Adrenal gland (tissue), 12 donors: Measurements from ENCODE around the gene CCDC186. TPM values are rescaled to one million over a fixed set of nuclear protein-coding genes. Genes with fewer than 3 reads are reported as not detected.
A peak's percentile ranks its signal among the peaks of the same experiment; 100 is the strongest.

ENCODE experiments used
- DNase-seq, 7 donors: peaks; one replicate each; pipeline ENCODE4 v3.0.0-alpha.2; 2019 to 2020
- H3K27ac ChIP-seq, 5 donors: fragments of 200-600 bp; sonication (generic) in 4 of 5; 1 replicate in 3 of 5; 2 replicates in 2 of 5; pipeline versions ENCODE4 v1.5.1 to v1.8.0; 2016 to 2020; ENCODE audit warnings: mild to moderate bottlenecking in 1 of 5
- H3K27me3 ChIP-seq: fragments of 200-600 bp; 2 replicates; pipeline ENCODE4 v1.8.0; 2021
- H3K36me3 ChIP-seq, 2 donors: fragments of 200-600 bp; replicated peaks in 1 of 2; 1 replicate in 1 of 2; 2 replicates in 1 of 2; pipeline versions ENCODE4 v1.5.1 to v1.8.0; 2018 to 2022
- H3K4me1 ChIP-seq, 2 donors: fragments of 200-600 bp; replicated peaks in 1 of 2; 1 replicate in 1 of 2; 2 replicates in 1 of 2; pipeline versions ENCODE4 v1.5.1 to v1.8.0; 2018 to 2021
- H3K4me3 ChIP-seq, 4 donors: fragments of 200-600 bp; sonication (generic) in 3 of 4; one replicate each; pipeline ENCODE4 v1.5.1; 2016 to 2018
- H3K9me3 ChIP-seq, 3 donors: fragments of 200-600 bp; sonication (generic) in 1 of 3; replicated peaks in 1 of 3; 1 replicate in 2 of 3; 2 replicates in 1 of 3; pipeline versions ENCODE4 v1.5.1 to v1.8.0; 2016 to 2021
- CTCF ChIP-seq, 6 experiments: fragments of 450-650 bp in 4 of 6; fragments of 200-600 bp in 2 of 6; sonication (generic) in 1 of 6; IDR thresholded peaks; 1 replicate in 5 of 6; 2 replicates in 1 of 6; pipeline versions ENCODE4 v1.5.1 to v1.8.0; 2016 to 2021; ENCODE audit warnings: antibody characterized with exemption in 6 of 6, mild to moderate bottlenecking in 2 of 6, moderate library complexity in 1 of 6
- POLR2A ChIP-seq, 2 donors: fragments of 450-650 bp; IDR thresholded peaks; one replicate each; pipeline ENCODE4 v1.6.1; 2017; ENCODE audit warnings: antibody characterized with exemption in 2 of 2, mild to moderate bottlenecking in 2 of 2, moderate library complexity in 1 of 2
- WGBS, 4 donors: extraction: QIAGEN DNeasy Blood & Tissue Kit in 2 of 4; methylation state at CpG; one replicate each; pipeline versions ENCODE4 v1.1.5 to v1.1.7; 2013 to 2017; 5-methylcytosine and 5-hydroxymethylcytosine counted together
- intact Hi-C, 2 donors: fragments of 100-400 bp; cut with DNase I; formaldehyde crosslinking; loops; one replicate each; pipeline versions ENCODE4 v1.14.1 to v1.15.0; 2022 to 2023
- polyA plus RNA-seq, 3 donors: library from polyadenylated mRNA; stranded (reverse); fragments of 200-250 nt in 2 of 3; fragments of 350-450 nt in 1 of 3; fragmentation: Illumina TruSeq in 1 of 3; extraction: RNeasy Lipid Tissue Mini Kit (QIAGEN cat#74804) in 1 of 3; gene quantifications; one replicate each; pipeline ENCODE4 v1.2.3, GENCODE V29; 2013 to 2014
- total RNA-seq, 9 donors: library from RNA; depleted of rRNA in 4 of 9; stranded (reverse); fragments of >200 nt in 4 of 9; fragments of 120-200 nt in 1 of 9; fragmentation: NEBNext Ultra II Directional in 1 of 9; extraction: Animal tissue kit (Norgen Biotek cat#: 25700) in 1 of 9; gene quantifications; one replicate each; pipeline versions ENCODE4 v1.1.0 to v1.2.4, GENCODE V29; 2013 to 2023
- donor health status: healthy with polysubstance abuse.
- donor health status: Bipolar disorder and iron deficiency.
- donor health status: DM: yes; HTN: yes; CAD: no.
- donor health status: DM: no; HTN: no; CAD: no.
- donor health status: DM: no; HTN: no; CAD: no.
- donor health status: DM: yes; HTN: yes; CAD: no.

The CCDC186 gene
- total and polyA plus RNA-seq, 12 donors, result 1.9 to 20.1 (median 16.8) TPM

GRCh38 chr10:114096864-114097263 is 77.1 kb downstream of the CCDC186 start:
- peak in 1 of 7 donors; percentile 52 for DNase-seq
- TF ChIP-seq POLR2A (IDR thresholded peaks at IDR 0.05), result no peak
- TF ChIP-seq CTCF (IDR thresholded peaks at IDR 0.05), result no peak
- H3K27ac ChIP-seq, result peak overlapping the region in 1 of 5 donors; percentile 6
- H3K4me3 ChIP-seq, result no peak overlapping the region
- no peaks in the 10 kb centered on the region for H3K36me3 ChIP-seq
- H3K4me1 ChIP-seq, result peaks cover 7 to 11% of the 10 kb centered on the region in 2 donors
- intact Hi-C loops, result no loop called here
- H3K9me3 ChIP-seq, result no peaks in the 10 kb centered on the region
- peaks cover 6% of the 10 kb centered on the region for H3K27me3 ChIP-seq
- WGBS, 4 donors, result 61 to 71% (median 68%) methylated on average over 3 of the region's 3 CpGs

GRCh38 chr10:114095559-114096337 is 78.3 kb downstream of the CCDC186 start:
- intact Hi-C loops, result no loop called here
- Histone ChIP-seq H3K4me3 (no peak overlapping the region), H3K27me3 (no peaks in the 10 kb centered on the region), H3K4me1 (peaks cover under 1 to 3% of the 10 kb centered on the region in 2 donors), H3K36me3 (no peaks in the 10 kb centered on the region), H3K9me3 (no peaks in the 10 kb centered on the region), H3K27ac (no peak overlapping the region)
- DNase-seq, result no peak
- WGBS, 4 donors, result 63 to 74% (median 69%) methylated on average over 13 of the region's 13 CpGs
- TF ChIP-seq CTCF (IDR thresholded peaks at IDR 0.05) (no peak), POLR2A (IDR thresholded peaks at IDR 0.05) (no peak)

GRCh38 chr10:114094795-114095194 is 79.2 kb downstream of the CCDC186 start:
- WGBS, 4 donors, result 85 to 91% (median 88%) methylated on average over 3 of the region's 3 CpGs
- no peaks in the 10 kb centered on the region for H3K9me3 ChIP-seq
- no peak overlapping the region for H3K27ac ChIP-seq
- intact Hi-C loops, result no loop called here
- no peaks in the 10 kb centered on the region for H3K27me3 ChIP-seq
- H3K4me3 ChIP-seq, result no peak overlapping the region
- no peaks in the 10 kb centered on the region for H3K36me3 ChIP-seq
- H3K4me1 ChIP-seq, result no peaks in the 10 kb centered on the region
- no peak for DNase-seq
- no peak for TF ChIP-seq CTCF (IDR thresholded peaks at IDR 0.05)
- TF ChIP-seq POLR2A (IDR thresholded peaks at IDR 0.05), result no peak

GRCh38 chr10:114087655-114088054 is 86.3 kb downstream of the CCDC186 start:
- Histone ChIP-seq H3K4me3 (no peak overlapping the region), H3K4me1 (no peaks in the 10 kb centered on the region), H3K36me3 (no peaks in the 10 kb centered on the region), H3K27ac (no peak overlapping the region), H3K27me3 (no peaks in the 10 kb centered on the region), H3K9me3 (no peaks in the 10 kb centered on the region)
- DNase-seq, result no peak
- WGBS, 4 donors, result 71 to 77% (median 76%) methylated on average over 4 of the region's 4 CpGs
- no peak for TF ChIP-seq CTCF (IDR thresholded peaks at IDR 0.05)
- TF ChIP-seq POLR2A (IDR thresholded peaks at IDR 0.05), result no peak
- intact Hi-C loops, result no loop called here
